NB4 (cell line): Measurements from ENCODE around the gene FAM78B.

ENCODE experiments used
- DNase-seq: peaks from one replicate; pipeline ENCODE4 v3.0.0; 2010; ENCODE audit warnings: low read depth
- H3K4me3 ChIP-seq: one replicate; pipeline ENCODE4 v1.5.1; 2011; ENCODE audit warnings: mild to moderate bottlenecking, low read depth, low read length, moderate library complexity
- CTCF ChIP-seq: IDR thresholded peaks from one replicate; pipeline ENCODE4 v1.5.1; 2012; ENCODE audit warnings: low read depth, low read length
- MAX ChIP-seq: IDR thresholded peaks from 2 replicates; pipeline ENCODE4 v1.6.1; 2011; ENCODE audit warnings: low read depth, low read length
- MYC ChIP-seq: IDR thresholded peaks from 2 replicates; pipeline ENCODE4 v1.6.1; 2011; ENCODE audit warnings: low read depth, low read length
- POLR2A ChIP-seq: IDR thresholded peaks from 2 replicates; pipeline ENCODE4 v1.6.1; 2011; ENCODE audit warnings: mild to moderate bottlenecking; ENCODE audit not compliant: insufficient read length; ENCODE audit errors: extremely low read depth

The FAM78B gene

GRCh38 chr1:166079276-166079675 lies 87.5 kb downstream of the FAM78B start:
- TF ChIP-seq CTCF (no peak), MYC (no peak), MAX (no peak), POLR2A (no peak)
- no peak overlapping the region for H3K4me3 ChIP-seq
- DNase-seq: no peak

GRCh38 chr1:166073489-166073888 lies 93.3 kb downstream of the FAM78B start:
- no peak overlapping the region for H3K4me3 ChIP-seq
- TF ChIP-seq POLR2A: no peak
- no peak for TF ChIP-seq CTCF
- TF ChIP-seq MAX: no peak
- no peak for TF ChIP-seq MYC
- no peak for DNase-seq

GRCh38 chr1:166069390-166069789 lies 97.4 kb downstream of the FAM78B start:
- H3K4me3 ChIP-seq: no peak overlapping the region
- TF ChIP-seq POLR2A (no peak), MYC (no peak), MAX (no peak), CTCF (no peak)
- DNase-seq: peak; percentile 19

- TF ChIP-seq MAX: no peak
- no peak for TF ChIP-seq CTCF
- TF ChIP-seq MYC: no peak
- TF ChIP-seq POLR2A: no peak
- no peak overlapping the region for H3K4me3 ChIP-seq
- DNase-seq: no peak
Observed at GRCh38 chr1:166066107-166066506, 100.7 kb downstream of the FAM78B start.

GRCh38 chr1:166064951-166065350 lies 101.8 kb downstream of the FAM78B start:
- TF ChIP-seq MAX: no peak
- no peak for TF ChIP-seq CTCF
- no peak for TF ChIP-seq POLR2A
- no peak for TF ChIP-seq MYC

GRCh38 chr1:166064313-166064926 lies 102.4 kb downstream of the FAM78B start:
- TF ChIP-seq MYC (no peak), POLR2A (no peak)
- DNase-seq: no peak
- no peak overlapping the region for H3K4me3 ChIP-seq

More at GRCh38 chr1:166064951-166065350, 101.8 kb downstream of the FAM78B start:
- DNase-seq: no peak
- H3K4me3 ChIP-seq: no peak overlapping the region
